Measurements from ENCODE around the gene COL3A1. TPM values are rescaled to one million over a fixed set of nuclear protein-coding genes. Genes with fewer than 3 reads are reported as not detected.

COL3A1 gene
- total and polyA plus RNA-seq, 2 of the 13 experiments (the other 11 are each of a cell fraction or from before 2014, with no cell fraction given): 0.04 TPM; not detected in 1

GRCh38 chr2:189060096-189060642, 86.0 kb downstream of the COL3A1 start:
- H3K27me3 ChIP-seq (ENCODE audit: control insufficient read depth in 1 of 2, insufficient read depth in 2 of 2, low read length in 2 of 2): no peaks in the 10 kb centered on the region
- WGBS (ENCODE audit: low lambda C conversion rate): 0% methylated on average over 1 of the region's 1 CpG
- H3K4me3 ChIP-seq (replicated peaks in 1 of 3; ENCODE audit: insufficient read depth in 1 of 3, low read depth in 2 of 3, low read length in 3 of 3): no peak overlapping the region
- ATAC-seq: no peak
- no peaks in the 10 kb centered on the region for H3K36me3 ChIP-seq (replicated peaks in 1 of 2; ENCODE audit: control insufficient read depth in 1 of 2, insufficient read depth in 2 of 2, low read length in 2 of 2)
- in situ Hi-C loops (cut with HindIII; ENCODE audit: extremely low pct_ligation_motif_present, low pct_unique_long_range_greater_than_20kb): no loop called here
- no peak overlapping the region for H3K4me2 ChIP-seq (ENCODE audit: low read depth, low read length)
- no peak overlapping the region for H3K9ac ChIP-seq (ENCODE audit: insufficient read depth, low read depth, low read length)
- intact Hi-C loops (cut with micrococcal nuclease; ENCODE audit: unreplicated experiment): no loop called here
- no peaks in the 10 kb centered on the region for H3K79me2 ChIP-seq (ENCODE audit: insufficient read depth, low read length)
- H3K27ac ChIP-seq (ENCODE audit: extremely low read length, insufficient read depth, low read length): no peak overlapping the region
- H2AFZ ChIP-seq (ENCODE audit: low read length): no peak overlapping the region
- BruUV-seq (replicated peaks): no TSS peak
- FAIRE-seq: no peak
- CTCF ChIA-PET (ENCODE audit: low intra/inter-chr PET ratio, low total read pairs): no interaction called here
- no peak for DNase-seq (ENCODE audit: low spot score)
- POLR2A ChIA-PET: interaction anchor here (1.2 kb wide), 1 partner anchor 10 kb away, joined by 4 read pairs; no protein-coding TSS in a partner anchor
- H3K9me3 ChIP-seq (ENCODE audit: low read length): no peaks in the 10 kb centered on the region
- no peaks in the 10 kb centered on the region for H4K20me1 ChIP-seq (ENCODE audit: insufficient read depth, low read length)
- TF ChIP-seq PRDM15 (CRISPR knock-in tag; IDR thresholded peaks at IDR 0.05) (0 out of 2 replicates have a peak, but pooled peaks have one; percentile 31), HES4 (CRISPR knock-in tag; IDR thresholded peaks at IDR 0.05; ENCODE audit: borderline replicate concordance) (no peak)
- peaks cover 17% of the 10 kb centered on the region for H3K4me1 ChIP-seq (ENCODE audit: insufficient read depth, low read length)

MicroRNAs within 50 kb of the gene (microRNA counts, 767-probe panel; counts per million panel counts)
- microRNA hsa-miR-1245a (not detected), microRNA hsa-miR-1245b-3p (not detected), microRNA hsa-miR-1245b-5p (not detected)

Small RNAs within 50 kb of the gene (microRNA-seq; reads per million reads assigned to microRNA genes)
- gene MIR1245A (not detected), gene MIR1245B (not detected), gene MIR3606 (not detected)

Small RNAs within 50 kb of the gene (small RNA-seq; reads per million reads assigned to genes)
- 0 reads per million in 3 experiments for gene MIR1245A (ENCODE audit: insufficient read depth in 2 of 3, insufficient read length in 3 of 3, low read depth in 2 of 3, low replicate concordance in 1 of 3)

Other genes with a start within 250 kb of the COL3A1 start
- 1.5 and 1.6 TPM in 2 replicates for gene COL5A2, start 205.4 kb downstream of the COL3A1 start, total RNA-seq (2016; rRNA removed; fragmentation: Illumina TruSeq; extraction: Trizol)
- gene COL5A2, start 205.4 kb downstream of the COL3A1 start, polyA plus RNA-seq (2011; rRNA removed): 0.83 and 0.90 TPM in 2 replicates